Erythroblast (primary cell): ENCODE data around the gene ID3.

Experiments
- GATA1 ChIP-seq: IDR thresholded peaks from 2 replicates; pipeline ENCODE4 v1.6.1; 2011; ENCODE audit warnings: low read depth, mild to moderate bottlenecking, control low read depth, low read length, moderate library complexity
- POLR2A ChIP-seq: IDR thresholded peaks from 2 replicates; pipeline ENCODE4 v1.6.1; 2011; ENCODE audit warnings: mild to moderate bottlenecking, low read length

DNA sequence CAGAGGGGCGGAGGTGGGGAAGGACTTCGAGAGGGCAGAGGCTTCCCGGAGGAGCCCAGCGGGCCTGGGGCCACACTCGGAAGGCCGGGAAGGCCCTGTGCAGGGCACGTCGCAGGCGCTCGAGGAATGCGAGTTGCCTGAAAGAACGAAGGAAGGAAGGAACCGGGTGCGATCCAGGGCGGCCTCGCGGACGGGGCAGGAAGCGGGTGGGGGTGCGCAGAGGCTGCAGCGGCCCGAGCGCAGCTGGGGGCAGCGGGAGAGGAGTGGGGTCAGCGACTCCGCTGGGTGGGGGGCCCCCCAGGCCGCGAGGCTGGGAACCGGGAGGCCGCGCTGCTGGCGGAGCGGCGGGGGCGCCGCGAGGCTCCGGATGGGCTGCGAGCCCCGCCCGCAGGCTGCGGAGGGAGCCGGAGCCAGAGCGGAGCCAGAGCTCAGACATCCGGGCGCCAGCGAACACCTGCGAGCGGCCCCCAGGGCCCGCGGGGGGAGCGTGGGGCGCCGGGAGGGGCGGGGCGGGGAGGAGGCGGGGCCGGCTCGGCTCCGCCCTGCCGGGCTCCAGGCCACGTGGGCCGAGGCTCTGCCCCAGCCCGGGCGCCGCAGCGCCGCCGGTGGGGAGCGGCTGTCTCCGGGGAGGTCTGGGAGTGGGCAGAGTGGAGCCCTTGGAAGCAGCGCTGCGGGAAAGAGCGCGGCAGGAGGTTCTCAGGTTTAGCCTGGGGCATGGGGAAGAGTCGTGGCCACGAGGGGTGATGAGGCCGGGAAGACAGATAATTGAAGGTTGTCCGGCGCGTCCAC lies 4.6 kb downstream of the ID3 start:
- TF ChIP-seq POLR2A (no peak), GATA1 (no peak)
